AG09309 (cell line): ENCODE measurements around the gene PLA2G2E.
"Not testable (repeated sequence)": the region's sequence is repeated elsewhere in the genome, so short reads cannot be mapped to it uniquely, and the experiment has no call there.

Experiments
- DNase-seq: peaks from one replicate; pipeline ENCODE4 v3.0.0-alpha.2; 2010; ENCODE audit warnings: low read depth
- H3K4me3 ChIP-seq: 2 replicates; pipeline ENCODE4 v1.5.1; 2011; ENCODE audit warnings: mild to moderate bottlenecking, low read depth, low read length, moderate library complexity; ENCODE audit not compliant: control insufficient read depth
- CTCF ChIP-seq: IDR thresholded peaks from 2 replicates; pipeline ENCODE4 v1.5.1; 2011; ENCODE audit warnings: mild to moderate bottlenecking, low read depth, low read length, inconsistent platforms; ENCODE audit not compliant: insufficient read depth, control insufficient read depth; ENCODE audit errors: missing control alignments

The PLA2G2E gene

GRCh38 chr1:19938472-19938871, 15.1 kb upstream of the PLA2G2E start:
- DNase-seq: no peak
- no peak for TF ChIP-seq CTCF
- no peak overlapping the region for H3K4me3 ChIP-seq

GRCh38 chr1:19936061-19936750, 12.8 kb upstream of the PLA2G2E start:
- no peak for TF ChIP-seq CTCF
- no peak overlapping the region for H3K4me3 ChIP-seq
- no peak for DNase-seq

- H3K4me3 ChIP-seq: no peak overlapping the region
- no peak for DNase-seq
- TF ChIP-seq CTCF: no peak
Measured at GRCh38 chr1:19934336-19934735, 10.9 kb upstream of the PLA2G2E start.

- DNase-seq: no peak
- no peak for TF ChIP-seq CTCF
- H3K4me3 ChIP-seq: no peak overlapping the region
Measured at GRCh38 chr1:19932866-19933265, 9.4 kb upstream of the PLA2G2E start.

- not testable (repeated sequence) for DNase-seq, H3K4me3 ChIP-seq
Measured at GRCh38 chr1:19927130-19927421, 3.7 kb upstream of the PLA2G2E start.

- no peak overlapping the region for H3K4me3 ChIP-seq
- no peak for TF ChIP-seq CTCF
- DNase-seq: no peak
Measured at GRCh38 chr1:19926296-19927129, 3.1 kb upstream of the PLA2G2E start.

- DNase-seq: no peak
- no peak for TF ChIP-seq CTCF
- no peak overlapping the region for H3K4me3 ChIP-seq
Measured at GRCh38 chr1:19925342-19926070, 2.1 kb upstream of the PLA2G2E start.
